Kidney epithelial cell (primary cell): ENCODE data around the gene PPFIBP2. TPM values are rescaled to one million over a fixed set of nuclear protein-coding genes. Genes with fewer than 3 reads are reported as not detected.

Source experiments
- DNase-seq: peaks from one replicate; pipeline ENCODE4 v3.0.0-alpha.2; 2010; ENCODE audit warnings: low read depth
- H3K27me3 ChIP-seq: 2 replicates; pipeline ENCODE4 v1.6.0; 2011; ENCODE audit warnings: low read length; ENCODE audit not compliant: control insufficient read depth, insufficient read depth
- H3K36me3 ChIP-seq: 2 replicates; pipeline ENCODE4 v1.5.1; 2011; ENCODE audit warnings: low read length; ENCODE audit not compliant: control insufficient read depth, insufficient read depth
- H3K4me3 ChIP-seq: 2 replicates; pipeline ENCODE4 v1.5.1; 2011; ENCODE audit warnings: low read depth, mild to moderate bottlenecking, control low read depth, low read length
- total RNA-seq: library from RNA; depleted of rRNA; stranded (reverse); fragments of >200 nt; gene quantifications from 2 replicates; pipeline ENCODE4 v1.2.3, GENCODE V29; 2015
- TF ChIP-seq, protein P1 (sequence below): IDR thresholded peaks from 2 replicates; pipeline ENCODE4 v1.5.1; 2011; ENCODE audit warnings: mild to moderate bottlenecking, moderate library complexity, low read length, control low read depth, inconsistent platforms; ENCODE audit not compliant: insufficient read depth, poor library complexity, severe bottlenecking

The PPFIBP2 gene
- total RNA-seq, 1 donor from 2014 or later: 6.0 TPM

DNA sequence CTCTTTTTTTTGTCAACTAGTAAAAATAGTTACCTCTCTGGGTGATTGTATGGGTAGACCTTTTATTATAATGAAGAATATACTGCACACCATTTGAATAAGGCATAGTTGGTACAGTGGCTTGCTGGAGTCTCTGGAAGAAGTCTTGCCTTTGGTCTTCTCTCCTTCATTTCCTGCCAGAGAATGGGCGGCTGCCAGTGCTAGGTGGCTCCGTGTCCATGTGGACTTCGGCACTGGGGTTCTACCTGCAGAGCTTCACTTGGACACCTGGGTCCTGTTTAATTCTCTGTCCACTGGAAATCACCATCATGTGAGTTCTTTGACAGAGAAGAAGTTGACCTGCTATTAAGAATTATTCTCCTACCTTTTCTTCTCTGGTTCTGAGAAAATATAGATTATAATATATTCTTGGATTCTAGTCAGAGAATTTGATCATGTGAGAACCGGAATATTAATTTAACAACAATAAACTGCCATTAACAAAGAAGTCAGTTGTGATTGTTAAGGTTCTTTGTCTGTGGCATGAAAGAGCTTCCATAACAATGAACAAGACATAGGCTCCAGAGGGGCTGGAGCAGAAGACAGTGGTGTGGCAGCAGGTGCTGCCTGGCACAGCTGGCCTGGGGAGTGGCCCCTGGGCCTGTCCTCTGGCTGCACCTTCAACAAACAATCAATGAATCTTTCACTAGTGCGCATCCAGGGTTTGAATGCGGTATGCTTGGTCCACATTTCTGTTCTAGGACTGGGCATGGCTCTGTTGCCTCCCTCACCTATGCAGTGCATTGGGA is 77.5 kb downstream of the PPFIBP2 start:
- DNase-seq: no peak
- TF ChIP-seq, protein P1, sequence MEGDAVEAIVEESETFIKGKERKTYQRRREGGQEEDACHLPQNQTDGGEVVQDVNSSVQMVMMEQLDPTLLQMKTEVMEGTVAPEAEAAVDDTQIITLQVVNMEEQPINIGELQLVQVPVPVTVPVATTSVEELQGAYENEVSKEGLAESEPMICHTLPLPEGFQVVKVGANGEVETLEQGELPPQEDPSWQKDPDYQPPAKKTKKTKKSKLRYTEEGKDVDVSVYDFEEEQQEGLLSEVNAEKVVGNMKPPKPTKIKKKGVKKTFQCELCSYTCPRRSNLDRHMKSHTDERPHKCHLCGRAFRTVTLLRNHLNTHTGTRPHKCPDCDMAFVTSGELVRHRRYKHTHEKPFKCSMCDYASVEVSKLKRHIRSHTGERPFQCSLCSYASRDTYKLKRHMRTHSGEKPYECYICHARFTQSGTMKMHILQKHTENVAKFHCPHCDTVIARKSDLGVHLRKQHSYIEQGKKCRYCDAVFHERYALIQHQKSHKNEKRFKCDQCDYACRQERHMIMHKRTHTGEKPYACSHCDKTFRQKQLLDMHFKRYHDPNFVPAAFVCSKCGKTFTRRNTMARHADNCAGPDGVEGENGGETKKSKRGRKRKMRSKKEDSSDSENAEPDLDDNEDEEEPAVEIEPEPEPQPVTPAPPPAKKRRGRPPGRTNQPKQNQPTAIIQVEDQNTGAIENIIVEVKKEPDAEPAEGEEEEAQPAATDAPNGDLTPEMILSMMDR: no peak
- Histone ChIP-seq H3K36me3 (no peaks in the 10 kb centered on the region), H3K4me3 (no peak overlapping the region), H3K27me3 (no peaks in the 10 kb centered on the region)

DNA sequence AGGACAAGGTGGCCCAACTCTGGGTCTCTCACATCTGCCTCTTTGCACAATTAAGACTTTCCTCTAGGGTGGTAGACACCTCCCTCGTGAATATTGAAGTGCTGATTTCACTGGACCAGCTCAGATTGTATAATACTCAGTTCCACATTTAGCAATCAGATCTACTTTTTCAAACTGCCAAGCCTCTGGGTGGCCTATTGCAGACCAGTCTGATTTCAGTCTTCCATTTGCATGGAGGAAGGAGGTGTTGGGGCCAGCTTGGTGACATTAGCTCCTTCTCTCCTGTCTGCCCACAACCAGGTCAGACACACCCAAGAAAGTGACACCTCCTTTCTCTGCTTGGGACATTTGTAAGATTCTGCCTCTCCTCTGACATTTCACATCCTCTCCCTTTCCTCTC is 78.2 kb downstream of the PPFIBP2 start:
- Histone ChIP-seq H3K4me3 (no peak overlapping the region), H3K36me3 (no peaks in the 10 kb centered on the region), H3K27me3 (no peaks in the 10 kb centered on the region)
- TF ChIP-seq, protein P1: no peak
- no peak for DNase-seq

DNA sequence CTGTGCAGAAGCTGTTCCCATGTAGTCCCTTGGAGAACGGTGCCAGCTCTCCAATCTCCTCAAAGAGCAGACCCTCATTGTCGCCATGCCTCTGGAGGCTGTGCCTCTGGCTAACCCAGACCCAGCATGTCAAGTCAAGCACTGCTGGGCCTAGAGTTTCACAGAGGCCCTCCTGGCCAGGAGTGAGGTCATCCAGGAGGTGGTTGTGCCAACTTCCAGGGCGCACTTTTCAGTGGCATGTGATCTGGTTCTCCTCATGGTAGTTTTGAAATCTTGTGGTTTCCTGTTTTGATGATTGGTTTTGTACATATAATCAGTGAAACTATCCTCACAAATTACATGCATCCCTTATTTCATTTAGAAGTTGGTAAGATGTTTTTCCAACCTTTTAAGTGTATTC is 78.9 kb downstream of the PPFIBP2 start:
- Histone ChIP-seq H3K4me3 (no peak overlapping the region), H3K36me3 (no peaks in the 10 kb centered on the region), H3K27me3 (no peaks in the 10 kb centered on the region)
- TF ChIP-seq, protein P1: no peak
- DNase-seq: no peak

DNA sequence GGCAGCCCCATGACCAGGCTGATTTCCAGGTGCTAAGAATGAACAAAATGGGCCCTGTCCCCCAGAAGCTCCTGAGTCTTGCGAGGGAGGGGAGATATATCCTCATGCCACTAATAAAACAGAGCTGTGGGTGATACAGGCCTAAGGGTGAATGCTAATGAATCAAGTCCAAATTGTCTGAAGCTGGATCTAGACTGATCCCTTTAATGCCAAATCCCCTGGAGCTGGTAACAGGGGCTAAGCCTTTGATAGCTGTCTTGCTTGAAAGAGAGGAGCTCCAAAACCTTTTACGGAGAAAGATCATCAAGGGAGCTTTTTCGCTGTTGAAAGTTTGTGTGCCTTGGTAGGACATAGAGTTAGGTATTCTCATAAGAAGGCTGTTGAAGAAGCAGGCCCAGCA is 79.7 kb downstream of the PPFIBP2 start:
- Histone ChIP-seq H3K27me3 (no peaks in the 10 kb centered on the region), H3K36me3 (no peaks in the 10 kb centered on the region), H3K4me3 (no peak overlapping the region)
- DNase-seq: no peak
- TF ChIP-seq, protein P1: no peak

DNA sequence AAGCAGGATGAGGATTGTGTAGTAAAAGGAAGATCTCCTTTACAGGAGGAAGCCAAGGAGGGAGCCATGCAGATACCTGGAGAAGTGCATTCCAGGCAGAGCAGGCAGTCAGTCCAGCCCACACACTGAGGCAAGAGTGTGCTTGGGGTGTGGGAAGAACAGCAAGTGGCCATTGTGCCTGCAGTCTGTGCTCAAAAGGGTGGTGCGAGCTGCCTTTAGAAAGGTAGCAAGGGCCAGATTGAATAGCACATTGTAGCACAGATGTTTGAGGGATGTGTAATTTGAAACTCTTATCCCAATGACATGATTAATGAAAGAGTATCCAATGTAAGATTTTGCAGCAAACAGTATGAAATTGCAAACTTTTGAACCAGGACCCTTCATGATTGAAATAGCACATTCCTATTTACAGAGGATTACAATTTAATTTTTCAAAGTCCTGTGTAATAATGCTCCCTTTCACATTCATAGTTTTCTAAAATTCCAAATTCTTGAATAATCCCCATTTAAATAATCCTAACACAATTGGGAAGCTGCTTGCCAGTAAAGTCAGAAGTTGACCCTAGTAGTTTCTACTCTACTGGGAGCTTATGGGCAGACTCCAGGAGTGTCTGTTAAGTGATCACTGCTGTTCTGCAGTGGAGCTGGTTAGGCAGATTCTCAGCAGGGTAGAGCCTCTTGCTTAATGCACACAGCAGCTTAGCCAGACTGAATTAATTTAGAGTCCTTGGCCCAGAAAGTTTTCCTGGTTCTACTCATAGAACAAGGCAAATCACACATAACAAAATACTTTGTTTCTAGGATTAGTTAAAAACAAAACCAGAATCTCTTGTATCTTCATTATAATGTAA is 81.4 kb downstream of the PPFIBP2 start:
- DNase-seq: no peak
- TF ChIP-seq, protein P1: no peak
- Histone ChIP-seq H3K4me3 (no peak overlapping the region), H3K27me3 (no peaks in the 10 kb centered on the region), H3K36me3 (no peaks in the 10 kb centered on the region)
